WTC11 (cell line): Measurements from ENCODE around the gene IL31.

ENCODE experiments used
- CBFB ChIP-seq: sonication (generic); formaldehyde crosslinking; IDR thresholded peaks from 2 replicates; pipeline ENCODE4 v1.8.1; 2022; ENCODE audit warnings: mild to moderate bottlenecking, low read depth, missing genetic modification reagents
- TF ChIP-seq, protein P1 (sequence below): fragments of 200-600 bp; IDR thresholded peaks from 2 replicates; pipeline ENCODE4 v1.8.0; 2022; ENCODE audit warnings: antibody characterized with exemption
- TF ChIP-seq, protein P2 (sequence below): sonication (generic); formaldehyde crosslinking; IDR thresholded peaks from 2 replicates; pipeline ENCODE4 v1.8.0; 2023; ENCODE audit warnings: missing genetic modification reagents, mild to moderate bottlenecking, borderline replicate concordance

DNA sequence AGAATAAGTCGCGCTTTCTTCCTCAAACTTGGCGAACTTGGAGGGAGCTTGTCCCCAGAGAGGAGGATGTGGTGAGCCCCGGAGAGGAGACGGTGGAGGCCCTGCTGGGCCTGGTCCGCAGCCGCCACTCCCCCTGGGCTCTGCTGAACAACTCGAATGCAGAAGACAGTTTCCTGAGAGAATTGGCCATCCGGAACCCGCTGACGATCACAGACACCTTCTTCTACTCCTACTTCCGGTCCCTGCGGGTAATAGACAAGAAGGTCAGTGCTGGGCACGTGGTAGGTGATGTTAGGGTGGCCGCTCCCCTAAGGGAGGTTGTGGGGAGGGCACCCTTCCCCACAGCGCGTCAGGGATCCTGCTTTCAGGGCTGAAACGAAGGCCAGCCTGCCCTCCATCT is 10.5 kb upstream of the IL31 start:
- TF ChIP-seq, protein P1, sequence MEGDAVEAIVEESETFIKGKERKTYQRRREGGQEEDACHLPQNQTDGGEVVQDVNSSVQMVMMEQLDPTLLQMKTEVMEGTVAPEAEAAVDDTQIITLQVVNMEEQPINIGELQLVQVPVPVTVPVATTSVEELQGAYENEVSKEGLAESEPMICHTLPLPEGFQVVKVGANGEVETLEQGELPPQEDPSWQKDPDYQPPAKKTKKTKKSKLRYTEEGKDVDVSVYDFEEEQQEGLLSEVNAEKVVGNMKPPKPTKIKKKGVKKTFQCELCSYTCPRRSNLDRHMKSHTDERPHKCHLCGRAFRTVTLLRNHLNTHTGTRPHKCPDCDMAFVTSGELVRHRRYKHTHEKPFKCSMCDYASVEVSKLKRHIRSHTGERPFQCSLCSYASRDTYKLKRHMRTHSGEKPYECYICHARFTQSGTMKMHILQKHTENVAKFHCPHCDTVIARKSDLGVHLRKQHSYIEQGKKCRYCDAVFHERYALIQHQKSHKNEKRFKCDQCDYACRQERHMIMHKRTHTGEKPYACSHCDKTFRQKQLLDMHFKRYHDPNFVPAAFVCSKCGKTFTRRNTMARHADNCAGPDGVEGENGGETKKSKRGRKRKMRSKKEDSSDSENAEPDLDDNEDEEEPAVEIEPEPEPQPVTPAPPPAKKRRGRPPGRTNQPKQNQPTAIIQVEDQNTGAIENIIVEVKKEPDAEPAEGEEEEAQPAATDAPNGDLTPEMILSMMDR = no peak
- no peak for TF ChIP-seq CBFB (CRISPR knock-in tag)
- TF ChIP-seq, protein P2, sequence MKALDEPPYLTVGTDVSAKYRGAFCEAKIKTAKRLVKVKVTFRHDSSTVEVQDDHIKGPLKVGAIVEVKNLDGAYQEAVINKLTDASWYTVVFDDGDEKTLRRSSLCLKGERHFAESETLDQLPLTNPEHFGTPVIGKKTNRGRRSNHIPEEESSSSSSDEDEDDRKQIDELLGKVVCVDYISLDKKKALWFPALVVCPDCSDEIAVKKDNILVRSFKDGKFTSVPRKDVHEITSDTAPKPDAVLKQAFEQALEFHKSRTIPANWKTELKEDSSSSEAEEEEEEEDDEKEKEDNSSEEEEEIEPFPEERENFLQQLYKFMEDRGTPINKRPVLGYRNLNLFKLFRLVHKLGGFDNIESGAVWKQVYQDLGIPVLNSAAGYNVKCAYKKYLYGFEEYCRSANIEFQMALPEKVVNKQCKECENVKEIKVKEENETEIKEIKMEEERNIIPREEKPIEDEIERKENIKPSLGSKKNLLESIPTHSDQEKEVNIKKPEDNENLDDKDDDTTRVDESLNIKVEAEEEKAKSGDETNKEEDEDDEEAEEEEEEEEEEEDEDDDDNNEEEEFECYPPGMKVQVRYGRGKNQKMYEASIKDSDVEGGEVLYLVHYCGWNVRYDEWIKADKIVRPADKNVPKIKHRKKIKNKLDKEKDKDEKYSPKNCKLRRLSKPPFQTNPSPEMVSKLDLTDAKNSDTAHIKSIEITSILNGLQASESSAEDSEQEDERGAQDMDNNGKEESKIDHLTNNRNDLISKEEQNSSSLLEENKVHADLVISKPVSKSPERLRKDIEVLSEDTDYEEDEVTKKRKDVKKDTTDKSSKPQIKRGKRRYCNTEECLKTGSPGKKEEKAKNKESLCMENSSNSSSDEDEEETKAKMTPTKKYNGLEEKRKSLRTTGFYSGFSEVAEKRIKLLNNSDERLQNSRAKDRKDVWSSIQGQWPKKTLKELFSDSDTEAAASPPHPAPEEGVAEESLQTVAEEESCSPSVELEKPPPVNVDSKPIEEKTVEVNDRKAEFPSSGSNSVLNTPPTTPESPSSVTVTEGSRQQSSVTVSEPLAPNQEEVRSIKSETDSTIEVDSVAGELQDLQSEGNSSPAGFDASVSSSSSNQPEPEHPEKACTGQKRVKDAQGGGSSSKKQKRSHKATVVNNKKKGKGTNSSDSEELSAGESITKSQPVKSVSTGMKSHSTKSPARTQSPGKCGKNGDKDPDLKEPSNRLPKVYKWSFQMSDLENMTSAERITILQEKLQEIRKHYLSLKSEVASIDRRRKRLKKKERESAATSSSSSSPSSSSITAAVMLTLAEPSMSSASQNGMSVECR (CRISPR knock-in tag) = no peak
